ENCODE data around the gene ACAA2.
"Not testable (repeated sequence)": the region's sequence is repeated elsewhere in the genome, so short reads cannot be mapped to it uniquely, and the experiment has no call there.

GRCh38 chr18:49789560-49790134, 23.7 kb downstream of the ACAA2 start:
- not testable (repeated sequence) for TF ChIP-seq SIN3A (conservative IDR thresholded peaks at IDR 0.05 in 1 of 2, IDR thresholded peaks at IDR 0.05 in 1 of 2; ENCODE audit: low read depth in 1 of 2, low read length in 2 of 2); POLR2A (IDR thresholded peaks at IDR 0.05; ENCODE audit: control extremely low read depth in 1 of 2, low read depth in 2 of 2, low read length in 2 of 2); EP300 (IDR thresholded peaks at IDR 0.05; ENCODE audit: borderline replicate concordance in 1 of 2, low read depth in 2 of 2, low read length in 2 of 2); POLR2AphosphoS5 (IDR thresholded peaks at IDR 0.05; ENCODE audit: low read depth, low read length); CEBPB (IDR thresholded peaks at IDR 0.05; ENCODE audit: low read depth, low read length); CBX5 (IDR thresholded peaks at IDR 0.05; ENCODE audit: low read depth, low read length); MAX (IDR thresholded peaks at IDR 0.05); JUN (IDR thresholded peaks at IDR 0.05; ENCODE audit: low read depth, low read length); SP2 (IDR thresholded peaks at IDR 0.05; ENCODE audit: low read length)
- TF ChIP-seq, protein P1, sequence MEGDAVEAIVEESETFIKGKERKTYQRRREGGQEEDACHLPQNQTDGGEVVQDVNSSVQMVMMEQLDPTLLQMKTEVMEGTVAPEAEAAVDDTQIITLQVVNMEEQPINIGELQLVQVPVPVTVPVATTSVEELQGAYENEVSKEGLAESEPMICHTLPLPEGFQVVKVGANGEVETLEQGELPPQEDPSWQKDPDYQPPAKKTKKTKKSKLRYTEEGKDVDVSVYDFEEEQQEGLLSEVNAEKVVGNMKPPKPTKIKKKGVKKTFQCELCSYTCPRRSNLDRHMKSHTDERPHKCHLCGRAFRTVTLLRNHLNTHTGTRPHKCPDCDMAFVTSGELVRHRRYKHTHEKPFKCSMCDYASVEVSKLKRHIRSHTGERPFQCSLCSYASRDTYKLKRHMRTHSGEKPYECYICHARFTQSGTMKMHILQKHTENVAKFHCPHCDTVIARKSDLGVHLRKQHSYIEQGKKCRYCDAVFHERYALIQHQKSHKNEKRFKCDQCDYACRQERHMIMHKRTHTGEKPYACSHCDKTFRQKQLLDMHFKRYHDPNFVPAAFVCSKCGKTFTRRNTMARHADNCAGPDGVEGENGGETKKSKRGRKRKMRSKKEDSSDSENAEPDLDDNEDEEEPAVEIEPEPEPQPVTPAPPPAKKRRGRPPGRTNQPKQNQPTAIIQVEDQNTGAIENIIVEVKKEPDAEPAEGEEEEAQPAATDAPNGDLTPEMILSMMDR (IDR thresholded peaks at IDR 0.05; ENCODE audit: control extremely low read depth in 1 of 3, insufficient read depth in 1 of 3, low read depth in 1 of 3, low read length in 3 of 3) = not testable (repeated sequence)
